ENCODE results near the gene SLC9A7.

Gene SLC9A7

DNA sequence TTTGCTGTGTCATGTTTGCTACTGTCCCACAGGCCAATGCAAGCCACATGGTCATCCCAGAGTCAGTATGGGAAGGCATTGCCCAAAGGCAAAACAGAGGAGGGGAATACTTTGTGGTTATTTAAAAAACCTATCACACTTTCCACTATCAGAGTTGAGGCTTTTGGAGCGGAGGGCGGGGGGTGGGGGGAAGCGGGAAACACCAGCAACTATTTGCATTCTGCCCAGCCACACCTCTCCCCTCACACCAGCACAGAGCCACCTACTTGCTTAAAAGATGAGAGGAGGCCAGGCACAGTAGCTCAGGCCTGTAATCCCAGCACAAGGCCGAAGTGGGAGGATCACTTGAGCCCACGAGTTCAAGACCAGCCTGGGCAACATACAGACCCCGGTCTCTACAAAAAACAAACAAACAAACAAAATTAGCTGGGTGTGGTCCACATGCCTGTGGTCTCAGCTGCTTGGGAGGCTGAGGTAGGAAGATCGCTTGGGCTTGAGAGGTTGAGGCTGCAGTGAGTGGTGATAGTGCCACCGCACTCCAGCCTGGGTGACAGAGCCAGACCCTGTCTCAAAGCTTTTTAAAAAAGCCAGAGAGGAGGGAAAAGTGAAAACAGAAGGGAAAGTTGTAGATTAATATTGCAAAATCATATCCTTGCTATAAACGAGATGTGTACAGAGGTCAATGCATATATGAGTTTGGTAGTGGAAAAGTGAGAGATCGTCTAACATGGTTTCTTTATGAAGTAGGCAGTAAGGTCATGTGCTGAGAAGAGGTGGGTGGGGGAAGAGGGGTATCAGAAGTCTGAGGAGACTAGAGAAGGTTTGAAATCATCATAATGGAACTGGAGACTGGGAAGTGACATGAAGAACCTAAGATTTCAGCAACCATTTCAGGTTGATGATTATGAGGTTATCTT lies 187.2 kb downstream of the SLC9A7 start:
- DNase-seq = no peak

GRCh38 chrX:46569621-46570020 lies 189.3 kb downstream of the SLC9A7 start:
- no peak for DNase-seq

DNA sequence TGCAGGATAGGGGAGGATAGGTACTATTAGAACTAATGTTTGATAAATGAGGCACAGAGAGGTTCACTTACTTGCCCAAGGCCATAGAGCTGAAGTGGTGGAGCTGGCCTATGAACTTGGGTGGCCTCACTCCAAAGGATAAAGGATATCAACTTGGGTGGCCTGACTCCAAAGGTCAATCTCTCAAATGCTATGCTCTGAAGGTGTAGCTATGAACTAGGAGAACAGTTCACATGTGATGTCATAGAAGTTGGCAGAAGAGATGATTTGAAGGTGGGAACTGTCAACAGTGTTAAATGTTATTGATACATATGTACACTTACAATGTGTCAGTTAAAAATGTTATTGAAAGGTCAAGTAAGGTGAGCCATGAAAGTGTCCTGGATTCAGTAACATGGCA lies 191.5 kb downstream of the SLC9A7 start:
- DNase-seq = no peak

GRCh38 chrX:46561824-46562657 lies 196.9 kb downstream of the SLC9A7 start:
- no peak for DNase-seq

- DNase-seq = no peak
These were observed 199.9 kb downstream of the SLC9A7 start for GRCh38 chrX:46559062-46559461.

- no peak for DNase-seq
These were observed 204.0 kb downstream of the SLC9A7 start for GRCh38 chrX:46554942-46555341.

GRCh38 chrX:46553935-46554334 lies 205.0 kb downstream of the SLC9A7 start:
- no peak for DNase-seq

GRCh38 chrX:46551494-46552128 lies 207.3 kb downstream of the SLC9A7 start:
- DNase-seq = no peak

- DNase-seq = no peak
These were observed 209.0 kb downstream of the SLC9A7 start for GRCh38 chrX:46549914-46550313.
